H9 (cell line): Measurements from ENCODE around the gene MORN1. TPM values are rescaled to one million over a fixed set of nuclear protein-coding genes. Genes with fewer than 3 reads are reported as not detected.

ENCODE experiments used
- DNase-seq: peaks from one replicate; pipeline ENCODE4 v3.0.0-alpha.2; 2017
- H2AFZ ChIP-seq: one replicate; pipeline ENCODE4 v1.6.1; 2013; ENCODE audit warnings: mild to moderate bottlenecking, low read length, control low read depth, moderate library complexity
- H2AK5ac ChIP-seq: 2 replicates; pipeline ENCODE4 v1.6.1; 2013; ENCODE audit warnings: low read length, control low read depth, mixed read lengths; ENCODE audit not compliant: insufficient read length
- H2BK120ac ChIP-seq: one replicate; pipeline ENCODE4 v1.6.1; 2013; ENCODE audit warnings: low read depth, mild to moderate bottlenecking, low read length, control low read depth, inconsistent platforms; ENCODE audit not compliant: poor library complexity, severe bottlenecking
- H2BK12ac ChIP-seq: 2 replicates; pipeline ENCODE4 v1.6.1; 2013; ENCODE audit warnings: low read length, control low read depth, mixed read lengths, low read depth; ENCODE audit not compliant: insufficient read length
- H2BK15ac ChIP-seq: 2 replicates; pipeline ENCODE4 v1.6.1; 2013; ENCODE audit warnings: low read depth, low read length, control low read depth
- H2BK20ac ChIP-seq: one replicate; pipeline ENCODE4 v1.6.1; 2013; ENCODE audit warnings: low read depth, mild to moderate bottlenecking, low read length, control low read depth, inconsistent platforms; ENCODE audit not compliant: poor library complexity, severe bottlenecking
- H2BK5ac ChIP-seq: 2 replicates; pipeline ENCODE4 v1.6.1; 2013; ENCODE audit warnings: low read length, control low read depth, mixed read lengths; ENCODE audit not compliant: insufficient read length
- H3K14ac ChIP-seq: 2 replicates; pipeline ENCODE4 v1.6.1; 2013; ENCODE audit warnings: low read length, control low read depth; ENCODE audit not compliant: insufficient read depth
- H3K18ac ChIP-seq: 2 replicates; pipeline ENCODE4 v1.6.1; 2013; ENCODE audit warnings: low read depth, mild to moderate bottlenecking, mixed read lengths, low read length, control low read depth; ENCODE audit not compliant: insufficient read length
- H3K23ac ChIP-seq: 2 replicates; pipeline ENCODE4 v1.6.1; 2013; ENCODE audit warnings: low read length, control low read depth, mixed read lengths, low read depth; ENCODE audit not compliant: insufficient read length
- H3K23me2 ChIP-seq: 2 replicates; pipeline ENCODE4 v1.6.1; 2013; ENCODE audit warnings: low read depth, mild to moderate bottlenecking, mixed read lengths, low read length, control low read depth; ENCODE audit not compliant: insufficient read length, poor library complexity, severe bottlenecking
- H3K27ac ChIP-seq: 2 replicates; pipeline ENCODE4 v1.5.1; 2013; ENCODE audit warnings: low read length, control low read depth, mixed read lengths, low read depth; ENCODE audit not compliant: insufficient read length
- H3K27me3 ChIP-seq: 2 replicates; pipeline ENCODE4 v1.6.1; 2013; ENCODE audit warnings: low read length, control low read depth, inconsistent platforms; ENCODE audit not compliant: insufficient read depth
- H3K4ac ChIP-seq: 2 replicates; pipeline ENCODE4 v1.6.1; 2013; ENCODE audit warnings: low read depth, mild to moderate bottlenecking, control low read depth, inconsistent platforms, low read length, moderate library complexity
- H3K4me1 ChIP-seq: 2 replicates; pipeline ENCODE4 v1.6.1; 2013; ENCODE audit warnings: low read length, control low read depth, inconsistent platforms; ENCODE audit not compliant: insufficient read depth
- H3K4me2 ChIP-seq: 2 replicates; pipeline ENCODE4 v1.6.1; 2013; ENCODE audit warnings: low read length, control low read depth, mixed read lengths; ENCODE audit not compliant: insufficient read length, insufficient read depth
- H3K56ac ChIP-seq: 2 replicates; pipeline ENCODE4 v1.6.1; 2013; ENCODE audit warnings: low read depth, mild to moderate bottlenecking, mixed read lengths, low read length, control low read depth; ENCODE audit not compliant: insufficient read length
- H3K79me1 ChIP-seq: 2 replicates; pipeline ENCODE4 v1.6.1; 2013; ENCODE audit warnings: low read depth, mild to moderate bottlenecking, moderate library complexity, low read length, control low read depth, inconsistent platforms; ENCODE audit not compliant: insufficient read depth, poor library complexity, severe bottlenecking
- H3K79me2 ChIP-seq: 2 replicates; pipeline ENCODE4 v1.6.1; 2013; ENCODE audit warnings: low read length, control low read depth, inconsistent platforms; ENCODE audit not compliant: insufficient read depth
- H3K9ac ChIP-seq: 2 replicates; pipeline ENCODE4 v1.6.1; 2013; ENCODE audit warnings: low read length, control low read depth, mixed read lengths; ENCODE audit not compliant: insufficient read length; ENCODE audit errors: extremely low read depth
- H3K9me3 ChIP-seq: one replicate; pipeline ENCODE4 v1.6.1; 2013; ENCODE audit warnings: low read depth, low read length, inconsistent platforms; ENCODE audit not compliant: control insufficient read depth
- H3T11ph ChIP-seq: one replicate; pipeline ENCODE4 v1.6.1; 2013; ENCODE audit warnings: mild to moderate bottlenecking, low read length, control low read depth, inconsistent platforms
- H4K20me1 ChIP-seq: one replicate; pipeline ENCODE4 v1.6.1; 2013; ENCODE audit not compliant: control insufficient read depth, insufficient read length, insufficient read depth
- H4K5ac ChIP-seq: 2 replicates; pipeline ENCODE4 v1.6.1; 2013; ENCODE audit warnings: low read depth, mild to moderate bottlenecking, mixed read lengths, low read length, control low read depth; ENCODE audit not compliant: insufficient read length
- H4K8ac ChIP-seq: replicated peaks from 2 replicates; pipeline ENCODE4 v1.6.1; 2013; ENCODE audit warnings: low read length, control low read depth, mixed read lengths, low read depth; ENCODE audit not compliant: insufficient read length
- H4K91ac ChIP-seq: 2 replicates; pipeline ENCODE4 v1.6.1; 2013; ENCODE audit warnings: low read depth, mild to moderate bottlenecking, moderate library complexity, mixed read lengths, low read length, control low read depth; ENCODE audit not compliant: insufficient read length
- H3K27ac Mint-ChIP-seq, 3 experiments: 2 replicates in 2 of 3; 3 replicates in 1 of 3; pipeline ENCODE4 v1.8.0; 2020 to 2021; ENCODE audit warnings: mixed read lengths in 3 of 3, mild to moderate bottlenecking in 1 of 3, moderate library complexity in 1 of 3
- H3K27me3 Mint-ChIP-seq: 2 replicates; pipeline ENCODE4 v1.8.0; 2021; ENCODE audit warnings: low read depth, mild to moderate bottlenecking, moderate library complexity, mixed read lengths
- H3K36me3 Mint-ChIP-seq, 3 experiments: 2 replicates in 2 of 3; 3 replicates in 1 of 3; pipeline ENCODE4 v1.8.0; 2020 to 2021; ENCODE audit warnings: low read depth in 3 of 3, mixed read lengths in 3 of 3; ENCODE audit not compliant: insufficient read depth in 1 of 3
- H3K4me1 Mint-ChIP-seq, 2 experiments: 2 replicates each; pipeline ENCODE4 v1.8.0; 2020; ENCODE audit warnings: mixed read lengths in 2 of 2
- H3K4me3 Mint-ChIP-seq, 2 experiments: 2 replicates in 1 of 2; 3 replicates in 1 of 2; pipeline ENCODE4 v1.8.0; 2020 to 2021; ENCODE audit warnings: mild to moderate bottlenecking in 2 of 2, mixed read lengths in 2 of 2, moderate library complexity in 1 of 2
- H3K9me3 Mint-ChIP-seq, 2 experiments: 2 replicates in 1 of 2; 3 replicates in 1 of 2; pipeline ENCODE4 v1.8.0; 2020; ENCODE audit warnings: mild to moderate bottlenecking in 2 of 2, mixed read lengths in 2 of 2, moderate library complexity in 1 of 2
- CTCF ChIP-seq: fragments of 200-600 bp; sonication (generic); conservative IDR thresholded peaks from 3 replicates; pipeline ENCODE4 v1.8.0; 2021; ENCODE audit warnings: antibody characterized with exemption, mild to moderate bottlenecking
- WGBS: extraction: QIAGEN DNeasy Blood & Tissue Kit; methylation state at CpG from one replicate; pipeline ENCODE4 v1.1.7; 2013; ENCODE audit warnings: missing lambda C conversion rate, low lambda C conversion rate, mixed read lengths; ENCODE audit not compliant: insufficient read length; ENCODE audit errors: extremely low coverage; 5-methylcytosine and 5-hydroxymethylcytosine counted together
- total RNA-seq: library from RNA; stranded (reverse); gene quantifications from 2 replicates; pipeline ENCODE4 v1.2.1, GENCODE V29; 2021

Gene MORN1
- total RNA-seq, 1 experiment from 2014 or later = 12.7 TPM

- Histone ChIP-seq H4K91ac (no peak overlapping the region), H3K4me1 (no peaks in the 10 kb centered on the region), H3K4me2 (no peak overlapping the region), H3K9ac (no peak overlapping the region), H3K23ac (no peak overlapping the region), H3K14ac (no peak overlapping the region), H3K23me2 (no peaks in the 10 kb centered on the region), H2BK5ac (no peak overlapping the region), H3K79me2 (no peaks in the 10 kb centered on the region), H2BK20ac (no peak overlapping the region), H3K27ac (no peak overlapping the region), H2BK120ac (no peak overlapping the region), H4K20me1 (no peaks in the 10 kb centered on the region), H3T11ph (no peak overlapping the region), H4K8ac (no peak overlapping the region), H3K18ac (no peak overlapping the region), H3K27me3 (no peaks in the 10 kb centered on the region), H4K5ac (no peak overlapping the region), H2BK15ac (no peak overlapping the region), H3K56ac (no peak overlapping the region), H2AFZ (no peak overlapping the region), H2BK12ac (no peak overlapping the region), H2AK5ac (no peak overlapping the region), H3K79me1 (no peaks in the 10 kb centered on the region), H3K9me3 (no peaks in the 10 kb centered on the region), H3K4ac (no peak overlapping the region)
- no peak for TF ChIP-seq CTCF
- H3K27me3 Mint-ChIP-seq = peaks cover 30% of the 10 kb centered on the region
- DNase-seq = no peak
- no CpG with 5 or more reads among the region's 16 CpGs for WGBS
- H3K9me3 Mint-ChIP-seq = peaks cover 9 to 15% of the 10 kb centered on the region in 2 experiments
- H3K4me1 Mint-ChIP-seq = 0 out of 4 replicates have a peak, but pooled peaks cover 0 to 4% of the 10 kb centered on the region in 2 experiments
- H3K4me3 Mint-ChIP-seq = no peak overlapping the region
- no peaks in the 10 kb centered on the region; a peak in 1 of 7 replicates for H3K36me3 Mint-ChIP-seq
- no peak overlapping the region for H3K27ac Mint-ChIP-seq
These were observed 41.1 kb upstream of the MORN1 start for GRCh38 chr1:2432441-2432844.
